K562 (cell line): Measurements from ENCODE around the gene NAT9.

Source experiments
- CHD2 ChIP-seq: IDR thresholded peaks from 2 replicates; pipeline ENCODE4 v1.6.1; 2011; ENCODE audit warnings: low read depth, low read length
- GABPB1 ChIP-seq: sonication (generic); formaldehyde crosslinking; IDR thresholded peaks from 2 replicates; pipeline ENCODE4 v1.8.0; 2022; ENCODE audit warnings: mild to moderate bottlenecking, missing genetic modification reagents
- HMG20A ChIP-seq: fragments of 450-650 bp; formaldehyde crosslinking; conservative IDR thresholded peaks from 2 replicates; pipeline ENCODE4 v1.4.0; 2020; ENCODE audit warnings: mild to moderate bottlenecking, mixed read lengths
- JUND ChIP-seq, 2 experiments: IDR thresholded peaks; 2 replicates in 1 of 2; 3 replicates in 1 of 2; pipeline ENCODE4 v1.6.1; 2011; ENCODE audit warnings: borderline replicate concordance in 2 of 2, low read depth in 2 of 2, low read length in 2 of 2, improper control_type of control experiment in 1 of 2, missing biosample characterization in 1 of 2, missing genetic modification characterization in 1 of 2, missing genetic modification reagents in 1 of 2
- KLF13 ChIP-seq: fragments of 450-650 bp; IDR thresholded peaks from 2 replicates; pipeline ENCODE4 v1.6.1; 2016; ENCODE audit warnings: missing genetic modification characterization, low read depth, mild to moderate bottlenecking, missing compliant biosample characterization, moderate library complexity, borderline replicate concordance
- MAZ ChIP-seq, 2 experiments: fragments of 450-650 bp in 1 of 2; sonication (generic) in 1 of 2; formaldehyde crosslinking; IDR thresholded peaks in 1 of 2; conservative IDR thresholded peaks in 1 of 2; 2 replicates each; pipeline versions ENCODE4 v1.4.0 to v1.5.0; 2020; ENCODE audit warnings: mild to moderate bottlenecking in 1 of 2, missing genetic modification reagents in 1 of 2
- SMARCC2 ChIP-seq: fragments of 450-650 bp; IDR thresholded peaks from 2 replicates; pipeline ENCODE4 v1.6.1; 2017; ENCODE audit warnings: antibody characterized with exemption, moderate library complexity, mild to moderate bottlenecking, low read depth
- SRSF9 ChIP-seq: fragments of 200-400 bp; formaldehyde crosslinking; IDR thresholded peaks from 2 replicates; pipeline ENCODE4 v1.6.1; 2017; ENCODE audit warnings: low read depth, low read length, borderline replicate concordance
- XRCC3 ChIP-seq: fragments of 450-650 bp; IDR thresholded peaks from 2 replicates; pipeline ENCODE4 v1.6.1; 2017; ENCODE audit warnings: mild to moderate bottlenecking, moderate library complexity
- ZNF263 ChIP-seq: sonication (generic); formaldehyde crosslinking; IDR thresholded peaks from 2 replicates; pipeline ENCODE4 v1.8.0; 2022; ENCODE audit warnings: mild to moderate bottlenecking, missing genetic modification reagents, borderline replicate concordance
- ZNF274 ChIP-seq: IDR thresholded peaks from 2 replicates; pipeline ENCODE4 v1.6.1; 2011; ENCODE audit warnings: low read depth, mild to moderate bottlenecking, low read length, moderate library complexity, borderline replicate concordance
- TF ChIP-seq, protein P1 (sequence below), 3 experiments: IDR thresholded peaks in 2 of 3; conservative IDR thresholded peaks in 1 of 3; 2 replicates each; pipeline ENCODE4 v1.5.1; 2011 to 2012; ENCODE audit warnings: low read length in 3 of 3, mild to moderate bottlenecking in 3 of 3, control low read depth in 2 of 3, improper control_type of control experiment in 1 of 3, inconsistent platforms in 1 of 3, low read depth in 1 of 3, mixed read lengths in 1 of 3, moderate library complexity in 1 of 3; ENCODE audit not compliant: insufficient read depth in 2 of 3

DNA sequence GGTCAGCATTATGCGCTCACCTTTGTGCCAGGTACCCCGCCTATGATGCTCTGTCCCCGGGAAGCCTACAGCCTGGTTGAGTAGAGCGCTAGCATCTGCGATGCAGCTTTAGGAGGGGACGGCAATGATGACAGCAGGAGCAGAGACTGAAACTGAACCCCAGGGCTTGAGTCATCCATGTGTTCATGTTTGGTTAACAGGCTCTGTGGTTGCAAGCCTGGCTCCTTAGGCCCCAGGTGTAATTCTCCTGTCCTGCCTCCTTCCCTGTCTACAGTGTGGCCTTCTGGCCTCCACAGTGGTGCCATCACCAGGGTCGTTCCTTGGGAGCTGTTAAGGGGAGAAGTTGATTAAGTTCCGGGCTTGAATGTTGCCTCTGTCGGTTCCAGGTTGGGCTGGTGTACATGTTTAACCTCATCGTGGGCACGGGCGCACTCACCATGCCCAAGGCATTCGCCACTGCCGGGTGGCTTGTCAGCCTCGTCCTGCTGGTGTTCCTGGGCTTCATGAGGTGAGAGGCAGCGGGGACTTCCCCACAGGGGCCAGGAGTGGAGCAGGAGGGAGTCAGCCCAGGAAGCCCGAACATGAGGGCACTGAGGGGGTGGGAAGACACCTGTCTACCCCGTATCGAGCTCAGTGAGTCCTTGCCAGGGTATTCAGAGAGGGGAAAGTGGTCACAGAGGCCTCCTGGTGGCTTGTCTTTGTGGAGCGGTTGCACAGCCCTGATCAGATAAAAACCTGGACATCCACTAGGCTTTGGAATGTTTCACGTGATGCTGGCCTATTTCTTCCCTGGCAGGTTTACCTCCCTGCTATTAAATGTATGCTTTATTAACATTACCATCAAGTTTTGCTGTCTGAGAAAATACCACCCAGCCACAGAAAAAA lies 9.2 kb upstream of the NAT9 start:
- TF ChIP-seq SMARCC2 = no peak
- no peak for TF ChIP-seq MAZ (CRISPR knock-in tag; conservative IDR thresholded peaks at IDR 0.05 in 1 of 2, IDR thresholded peaks at IDR 0.05 in 1 of 2)
- no peak for TF ChIP-seq HMG20A (CRISPR knock-in tag)
- TF ChIP-seq JUND (IDR thresholded peaks at IDR 0.05; ENCODE audit: borderline replicate concordance, low read depth, low read length) = no peak
- TF ChIP-seq JUND (tag; IDR thresholded peaks at IDR 0.05; ENCODE audit: borderline replicate concordance, low read depth, low read length) = no peak
- TF ChIP-seq ZNF274 = no peak
- no peak for TF ChIP-seq SRSF9
- TF ChIP-seq, protein P1, sequence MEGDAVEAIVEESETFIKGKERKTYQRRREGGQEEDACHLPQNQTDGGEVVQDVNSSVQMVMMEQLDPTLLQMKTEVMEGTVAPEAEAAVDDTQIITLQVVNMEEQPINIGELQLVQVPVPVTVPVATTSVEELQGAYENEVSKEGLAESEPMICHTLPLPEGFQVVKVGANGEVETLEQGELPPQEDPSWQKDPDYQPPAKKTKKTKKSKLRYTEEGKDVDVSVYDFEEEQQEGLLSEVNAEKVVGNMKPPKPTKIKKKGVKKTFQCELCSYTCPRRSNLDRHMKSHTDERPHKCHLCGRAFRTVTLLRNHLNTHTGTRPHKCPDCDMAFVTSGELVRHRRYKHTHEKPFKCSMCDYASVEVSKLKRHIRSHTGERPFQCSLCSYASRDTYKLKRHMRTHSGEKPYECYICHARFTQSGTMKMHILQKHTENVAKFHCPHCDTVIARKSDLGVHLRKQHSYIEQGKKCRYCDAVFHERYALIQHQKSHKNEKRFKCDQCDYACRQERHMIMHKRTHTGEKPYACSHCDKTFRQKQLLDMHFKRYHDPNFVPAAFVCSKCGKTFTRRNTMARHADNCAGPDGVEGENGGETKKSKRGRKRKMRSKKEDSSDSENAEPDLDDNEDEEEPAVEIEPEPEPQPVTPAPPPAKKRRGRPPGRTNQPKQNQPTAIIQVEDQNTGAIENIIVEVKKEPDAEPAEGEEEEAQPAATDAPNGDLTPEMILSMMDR (IDR thresholded peaks at IDR 0.05 in 2 of 3, conservative IDR thresholded peaks at IDR 0.05 in 1 of 3; ENCODE audit: insufficient read depth in 2 of 3, low read depth in 1 of 3, low read length in 3 of 3) = peak; percentile 11 to 30 (median 20); a peak in 1 of 6 replicates
- TF ChIP-seq GABPB1 (CRISPR knock-in tag) = no peak
- no peak for TF ChIP-seq KLF13 (tag)
- no peak for TF ChIP-seq CHD2
- no peak for TF ChIP-seq ZNF263 (CRISPR knock-in tag)
- no peak for TF ChIP-seq XRCC3
